ENCODE data around the gene OR4D5. TPM values are rescaled to one million over a fixed set of nuclear protein-coding genes. Genes with fewer than 3 reads are reported as not detected.

OR4D5 gene
- total RNA-seq, 2 donors from 2014 or later = not detected

DNA sequence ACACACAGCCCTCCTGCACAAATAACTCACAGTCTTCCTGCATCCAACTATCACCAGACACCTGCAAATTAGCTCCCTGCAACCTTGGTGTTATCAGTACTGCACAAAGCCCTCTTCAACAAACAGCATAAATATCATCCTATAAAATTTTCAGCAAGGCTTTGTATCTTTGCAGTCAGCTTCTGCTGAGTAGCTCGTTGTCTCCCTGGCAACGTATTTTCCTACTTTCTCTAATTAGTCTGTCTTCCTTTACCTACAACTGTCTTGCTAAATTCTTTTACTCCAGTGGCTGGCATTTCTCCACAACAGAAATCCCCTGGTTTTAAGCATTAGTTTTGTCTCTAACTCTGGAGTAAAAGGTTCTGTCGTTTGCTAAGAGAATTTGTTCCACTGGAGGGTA lies 33.6 kb upstream of the OR4D5 start:
- Histone ChIP-seq H3K4me3 (no peak overlapping the region), H3K27me3 (no peaks in the 10 kb centered on the region), H3K27ac (no peak overlapping the region), H3K9me3 (no peaks in the 10 kb centered on the region), H3K36me3 (no peaks in the 10 kb centered on the region), H3K4me1 (no peaks in the 10 kb centered on the region)
- no peak for TF ChIP-seq CTCF (IDR thresholded peaks at IDR 0.05)
- no peak for DNase-seq (ENCODE audit: low spot score)

- DNase-seq (ENCODE audit: low spot score) = no peak
- H3K4me3 ChIP-seq = no peak overlapping the region
- no peaks in the 10 kb centered on the region for H3K36me3 ChIP-seq
- no peak overlapping the region for H3K27ac ChIP-seq
- H3K4me1 ChIP-seq = no peaks in the 10 kb centered on the region
- H3K27me3 ChIP-seq = no peaks in the 10 kb centered on the region
- H3K9me3 ChIP-seq = no peaks in the 10 kb centered on the region
- no peak for TF ChIP-seq CTCF (IDR thresholded peaks at IDR 0.05)
Measured at GRCh38 chr11:123920943-123921342, 18.5 kb upstream of the OR4D5 start.

DNA sequence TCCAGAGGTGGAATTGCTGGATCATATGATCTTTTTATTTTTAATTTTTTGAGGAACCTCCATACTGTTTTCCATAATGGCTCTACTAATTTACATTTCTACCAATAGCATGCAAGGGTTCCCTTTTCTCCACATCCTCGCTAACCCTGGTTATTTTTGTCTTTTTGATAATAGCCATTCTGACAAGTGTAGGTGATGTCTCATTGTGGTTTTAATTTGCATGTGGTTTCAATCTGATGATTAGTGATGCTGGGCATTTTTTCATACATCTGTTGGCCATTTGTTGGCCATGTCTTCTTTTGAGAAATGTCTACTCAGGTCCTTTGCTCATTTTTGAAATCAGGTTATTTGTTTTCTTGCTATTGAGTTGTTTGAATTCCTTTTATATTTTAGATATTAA lies 15.4 kb upstream of the OR4D5 start:
- no peaks in the 10 kb centered on the region for H3K36me3 ChIP-seq
- no peak for TF ChIP-seq CTCF (IDR thresholded peaks at IDR 0.05)
- H3K9me3 ChIP-seq = no peaks in the 10 kb centered on the region
- no peak overlapping the region for H3K4me3 ChIP-seq
- no peaks in the 10 kb centered on the region for H3K4me1 ChIP-seq
- DNase-seq (ENCODE audit: low spot score) = no peak
- no peaks in the 10 kb centered on the region for H3K27me3 ChIP-seq
- H3K27ac ChIP-seq = no peak overlapping the region

DNA sequence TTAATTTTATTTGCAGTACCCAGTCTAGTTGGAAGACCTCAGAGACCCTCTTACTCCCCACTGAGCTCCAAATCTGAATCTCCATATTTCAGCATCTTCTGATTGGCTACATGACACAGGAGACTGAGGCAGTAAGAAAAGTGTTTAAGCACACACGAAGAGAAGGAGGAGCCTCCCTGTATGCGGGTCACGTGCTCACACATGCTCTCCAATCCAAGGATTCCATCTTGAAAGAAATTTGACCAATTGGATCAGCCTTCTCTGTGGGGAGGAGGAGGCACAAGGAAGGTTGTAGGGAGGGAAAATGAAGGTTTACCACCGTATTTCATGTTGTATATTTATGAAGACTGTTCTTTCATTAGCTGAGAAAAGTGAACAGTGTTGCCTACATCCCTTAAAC lies 3.0 kb downstream of the OR4D5 start:
- Histone ChIP-seq H3K4me1 (no peaks in the 10 kb centered on the region), H3K36me3 (no peaks in the 10 kb centered on the region), H3K27ac (no peak overlapping the region), H3K27me3 (no peaks in the 10 kb centered on the region), H3K9me3 (no peaks in the 10 kb centered on the region), H3K4me3 (no peak overlapping the region)
- DNase-seq (ENCODE audit: low spot score) = no peak
- TF ChIP-seq CTCF (IDR thresholded peaks at IDR 0.05) = no peak

DNA sequence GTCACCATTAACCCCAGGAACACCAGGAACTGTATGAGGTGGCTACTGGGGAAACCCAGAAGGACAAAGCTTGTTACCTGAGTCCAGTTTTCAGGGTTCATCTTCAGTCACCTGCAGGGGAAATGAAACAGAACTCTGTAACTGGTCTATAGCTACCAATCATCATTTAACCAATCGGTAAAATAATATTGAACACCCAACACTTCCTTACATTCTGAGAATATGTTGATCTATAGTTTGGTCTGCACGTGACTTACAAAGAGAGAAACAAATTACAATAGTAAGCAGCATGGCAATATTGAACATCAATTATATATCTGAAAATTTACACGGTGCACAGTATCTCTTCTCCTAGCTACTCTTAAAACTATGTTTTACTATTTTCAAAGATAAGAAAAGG lies 4.3 kb downstream of the OR4D5 start, which contains the start of gene OR6T1:
Gene OR6T1 (minus strand): TSS at position 101 of the 400 bp plus-strand sequence. CDS start 0 bp downstream, at position 101.
- Histone ChIP-seq H3K4me3 (no peak within 1 kb of the TSS), H3K36me3 (no peaks in the 10 kb centered on the region), H3K27me3 (no peaks in the 10 kb centered on the region), H3K4me1 (no peaks in the 10 kb centered on the region), H3K27ac (no peak within 1 kb of the TSS), H3K9me3 (no peaks in the 10 kb centered on the region)
- TF ChIP-seq CTCF (IDR thresholded peaks at IDR 0.05) = no peak
- DNase-seq (ENCODE audit: low spot score) = no peak

DNA sequence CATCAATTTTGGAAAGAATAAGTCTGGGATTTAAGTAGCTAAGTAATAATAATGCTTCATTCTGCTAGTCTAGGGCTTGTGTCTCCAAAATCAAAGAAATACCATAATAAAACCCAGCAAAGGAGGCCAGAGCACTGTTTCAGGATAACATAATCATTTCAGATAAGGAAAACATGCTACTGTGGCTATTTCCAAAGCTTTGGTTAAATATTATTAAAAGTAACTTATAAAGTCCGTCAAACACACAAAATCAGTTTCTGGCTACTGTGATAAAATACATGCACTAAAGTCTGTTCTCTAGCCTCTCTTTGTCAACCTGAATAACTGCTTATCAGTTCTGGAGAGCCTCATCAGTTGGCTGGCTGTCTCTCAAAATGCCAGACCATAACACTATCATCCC lies 5.7 kb downstream of the OR4D5 start:
- Histone ChIP-seq H3K27ac (no peak overlapping the region), H3K9me3 (no peaks in the 10 kb centered on the region), H3K27me3 (no peaks in the 10 kb centered on the region), H3K36me3 (no peaks in the 10 kb centered on the region), H3K4me1 (no peaks in the 10 kb centered on the region), H3K4me3 (no peak overlapping the region)
- no peak for DNase-seq (ENCODE audit: low spot score)
- TF ChIP-seq CTCF (IDR thresholded peaks at IDR 0.05) = no peak
